ENCODE results near the gene SLC24A1.
"Not testable (repeated sequence)": the region's sequence is repeated elsewhere in the genome, so short reads cannot be mapped to it uniquely, and the experiment has no call there.

Gene SLC24A1
- total RNA-seq: 1.9 to 16.8 (median 10.3) reads per million in 17 experiments

- DNase-seq: no peak
These were observed at the start of gene SLC24A1 for GRCh38 chr15:65621638-65622037. Gene SLC24A1, plus strand, starts transcription at chr15:65621938. Its CDS starts 2,143 bp downstream, at chr15:65624081.

GRCh38 chr15:65571971-65572370 lies 49.8 kb upstream of the SLC24A1 start:
- peak in 1 of 4 experiments; percentile 12 for DNase-seq

GRCh38 chr15:65576664-65577063 lies 45.1 kb upstream of the SLC24A1 start:
- no peak for DNase-seq

- peak in 1 of 4 experiments; percentile 17 for DNase-seq
These were observed 44.4 kb upstream of the SLC24A1 start for GRCh38 chr15:65577129-65577996.

GRCh38 chr15:65578904-65579728 lies 42.6 kb upstream of the SLC24A1 start:
- DNase-seq: no peak

- no peak for DNase-seq
These were observed 42.0 kb upstream of the SLC24A1 start for GRCh38 chr15:65579762-65580161.

- DNase-seq: no peak
These were observed 41.5 kb upstream of the SLC24A1 start for GRCh38 chr15:65580287-65580686.

GRCh38 chr15:65583701-65584100 lies 38.0 kb upstream of the SLC24A1 start:
- DNase-seq: no peak

GRCh38 chr15:65584241-65584640 lies 37.5 kb upstream of the SLC24A1 start:
- DNase-seq: no peak

GRCh38 chr15:65587094-65587493 lies 34.6 kb upstream of the SLC24A1 start:
- no peak for DNase-seq

GRCh38 chr15:65595960-65596359 lies 25.8 kb upstream of the SLC24A1 start:
- peak in 1 of 4 experiments; percentile 9 for DNase-seq

- DNase-seq: no peak
These were observed 23.3 kb upstream of the SLC24A1 start for GRCh38 chr15:65598468-65598867.

GRCh38 chr15:65599677-65600076 lies 22.1 kb upstream of the SLC24A1 start:
- DNase-seq: no peak

GRCh38 chr15:65603134-65603533 lies 18.6 kb upstream of the SLC24A1 start:
- no peak for DNase-seq

- no peak for DNase-seq
These were observed 18.2 kb upstream of the SLC24A1 start for GRCh38 chr15:65603559-65603958.

- peak; percentile 99 to 100 (median 99) for DNase-seq
These were observed 10.6 kb upstream of the SLC24A1 start, which contains the start of gene INTS14 for GRCh38 chr15:65610871-65611718. Gene INTS14, minus strand, starts transcription at chr15:65611131. Its CDS starts 3,751 bp downstream, at chr15:65607380.

- DNase-seq: peak in 2 of 4 experiments; percentile 16
These were observed 9.7 kb upstream of the SLC24A1 start for GRCh38 chr15:65611888-65612615.

- DNase-seq: peak; percentile 34 to 78 (median 54)
These were observed 9.2 kb upstream of the SLC24A1 start for GRCh38 chr15:65612616-65612946.

- DNase-seq: peak; percentile 51 to 70 (median 69)
These were observed 8.6 kb upstream of the SLC24A1 start for GRCh38 chr15:65612949-65613744.

- DNase-seq: not testable (repeated sequence)
These were observed 5.9 kb upstream of the SLC24A1 start for GRCh38 chr15:65615887-65616286.

Measured in suppressor macrophage (primary cell).